Measurements from ENCODE around the gene GRHL1.

The GRHL1 gene

GRCh38 chr2:9994462-9994861 lies 43.0 kb downstream of the GRHL1 start:
- DNase-seq (ENCODE audit: low spot score), result no peak

- no peak for DNase-seq (ENCODE audit: low spot score)
Measured at GRCh38 chr2:9995059-9995458, 43.6 kb downstream of the GRHL1 start.

- DNase-seq (ENCODE audit: low spot score), result no peak
Measured at GRCh38 chr2:9996321-9996720, 44.8 kb downstream of the GRHL1 start.

DNA sequence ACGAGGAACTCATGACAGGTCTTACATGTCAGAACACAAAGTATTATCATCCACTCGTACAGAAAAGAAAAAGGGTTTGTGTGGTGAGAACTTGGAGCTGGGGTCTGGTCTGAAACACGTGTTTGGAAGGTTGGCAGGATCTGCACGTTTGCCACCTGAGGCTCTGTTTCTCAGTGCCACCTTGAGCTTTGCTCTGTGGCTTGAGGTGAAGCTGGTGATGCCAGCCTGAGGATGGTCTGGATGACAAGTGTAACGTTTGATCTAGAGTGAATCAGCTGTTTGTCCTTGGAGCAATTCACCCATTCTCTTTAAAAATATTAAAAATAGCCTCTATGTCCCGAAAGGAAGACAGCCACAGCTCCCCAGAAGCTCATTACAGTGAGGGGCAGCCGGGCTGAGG lies 46.4 kb downstream of the GRHL1 start:
- no peak for DNase-seq (ENCODE audit: low spot score)

DNA sequence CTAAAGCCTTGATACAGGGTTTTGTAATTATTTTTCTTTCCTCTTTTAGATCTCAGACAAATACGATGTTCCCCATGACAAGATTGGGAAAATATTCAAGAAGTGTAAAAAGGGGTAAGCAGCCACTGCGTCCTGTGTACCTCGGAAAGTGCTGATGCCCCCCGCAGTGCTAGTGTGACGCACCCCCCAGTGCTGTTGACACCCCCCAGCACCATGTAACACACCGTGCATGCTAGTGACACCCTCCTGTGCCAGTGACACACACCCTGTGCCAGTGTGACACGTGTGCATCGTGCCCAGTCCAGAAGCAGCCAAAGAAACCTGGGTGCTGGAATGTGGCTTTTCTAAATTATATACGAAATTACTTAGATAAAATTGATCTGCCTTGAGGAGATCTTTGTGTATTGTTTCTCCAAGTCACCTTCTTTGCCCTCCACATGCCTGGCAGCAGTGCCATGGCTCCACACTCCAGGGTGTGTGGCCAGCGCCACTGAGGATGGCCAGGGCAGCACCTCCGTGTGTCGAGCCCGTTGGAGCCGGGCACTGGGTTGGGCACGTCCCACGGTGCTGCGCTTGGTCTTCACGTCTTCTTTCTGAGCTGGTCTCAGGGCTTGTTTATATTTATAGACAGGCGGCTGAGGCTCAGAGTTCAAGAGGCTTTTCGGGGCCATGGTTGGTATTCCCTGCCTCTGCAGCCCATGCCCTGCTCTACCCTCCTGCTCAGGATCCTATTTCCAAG lies 47.6 kb downstream of the GRHL1 start:
- DNase-seq (ENCODE audit: low spot score), result no peak

DNA sequence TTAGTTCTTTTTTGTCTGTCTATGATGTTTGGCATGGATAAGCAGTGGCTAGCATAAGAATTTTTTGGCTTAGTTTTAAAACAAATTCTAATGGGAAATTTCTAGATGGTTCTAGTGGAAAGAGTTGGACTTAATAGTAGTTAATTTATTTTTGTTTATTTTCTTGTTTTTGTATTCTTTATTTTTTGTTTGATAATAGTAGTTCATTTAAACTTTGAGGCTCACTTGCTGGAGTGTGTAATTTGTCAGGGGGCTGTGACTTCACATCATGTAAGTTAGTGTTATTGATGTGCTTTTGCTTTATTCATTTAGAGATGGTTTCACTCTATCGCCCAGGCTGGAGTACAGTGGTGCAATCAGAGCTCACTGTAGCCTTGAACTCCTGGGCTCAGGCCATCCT lies 48.2 kb downstream of the GRHL1 start:
- DNase-seq (ENCODE audit: low spot score), result no peak

GRCh38 chr2:10000541-10000940 lies 49.0 kb downstream of the GRHL1 start:
- DNase-seq (ENCODE audit: low spot score), result no peak

DNA sequence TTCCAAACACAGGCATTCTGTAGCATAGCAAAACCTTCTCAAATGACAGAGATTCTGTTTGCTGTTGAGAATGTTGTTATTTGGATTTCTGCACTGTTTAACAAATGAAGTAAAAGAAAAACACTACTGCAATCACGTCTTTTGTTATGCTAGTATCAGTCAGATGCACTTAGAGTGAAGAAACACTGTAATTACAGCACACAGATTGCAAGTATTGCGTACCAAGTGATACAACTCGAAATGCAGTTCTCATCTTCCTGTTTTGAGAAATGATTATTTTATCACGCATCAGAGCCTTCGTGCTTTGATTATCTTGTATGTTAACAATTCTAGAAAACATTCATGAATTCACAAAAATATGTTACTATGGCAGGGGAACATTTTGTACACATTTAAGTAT lies 50.1 kb downstream of the GRHL1 start:
- DNase-seq (ENCODE audit: low spot score), result no peak

- no peak for DNase-seq (ENCODE audit: low spot score)
Measured at GRCh38 chr2:10002109-10002508, 50.6 kb downstream of the GRHL1 start.

GRCh38 chr2:10002681-10003080 lies 51.2 kb downstream of the GRHL1 start:
- no peak for DNase-seq (ENCODE audit: low spot score)

DNA sequence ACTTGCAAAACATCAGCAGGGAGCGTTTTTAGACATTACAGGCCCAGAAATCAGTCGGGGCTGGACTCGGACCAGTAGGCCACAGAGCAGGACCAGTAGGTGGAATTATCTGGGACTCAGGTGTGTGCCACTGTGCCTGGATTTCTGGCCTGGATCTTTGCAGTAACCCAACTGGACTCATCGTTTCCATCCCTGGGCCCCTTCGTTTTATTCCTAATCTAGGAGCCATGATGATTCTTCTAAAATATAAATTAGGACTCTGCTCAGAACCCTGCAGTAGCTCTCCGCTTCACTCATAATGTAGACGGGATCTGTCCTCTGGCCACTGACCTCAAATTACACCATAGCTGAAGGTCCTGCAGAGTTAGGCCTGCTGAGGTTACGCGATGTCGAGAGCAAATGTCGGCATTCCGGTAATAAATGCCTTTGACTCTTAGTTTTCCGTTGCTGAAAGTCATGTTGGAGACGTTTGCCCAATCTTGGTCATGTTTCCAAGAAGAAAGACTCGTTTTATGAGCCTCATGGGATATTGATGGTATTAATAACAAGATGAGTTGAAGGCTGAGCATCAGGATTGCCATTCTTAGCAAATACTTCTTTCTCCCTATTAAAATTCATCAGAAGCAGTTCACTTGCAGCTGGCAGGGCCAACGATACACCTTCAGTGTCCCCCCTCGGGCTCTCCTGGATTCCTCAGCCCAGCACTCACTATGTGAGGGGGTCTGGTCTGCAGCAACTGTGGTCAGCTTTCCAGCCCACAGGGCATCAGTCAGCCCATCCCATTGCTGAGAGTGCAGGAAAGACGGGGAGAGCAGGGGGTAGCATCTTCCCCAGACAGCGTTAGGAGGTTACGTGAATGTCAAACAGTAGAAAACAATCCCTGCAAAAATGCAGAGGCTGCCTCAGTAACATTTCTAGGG lies 52.0 kb downstream of the GRHL1 start:
- no peak for DNase-seq (ENCODE audit: low spot score)

DNA sequence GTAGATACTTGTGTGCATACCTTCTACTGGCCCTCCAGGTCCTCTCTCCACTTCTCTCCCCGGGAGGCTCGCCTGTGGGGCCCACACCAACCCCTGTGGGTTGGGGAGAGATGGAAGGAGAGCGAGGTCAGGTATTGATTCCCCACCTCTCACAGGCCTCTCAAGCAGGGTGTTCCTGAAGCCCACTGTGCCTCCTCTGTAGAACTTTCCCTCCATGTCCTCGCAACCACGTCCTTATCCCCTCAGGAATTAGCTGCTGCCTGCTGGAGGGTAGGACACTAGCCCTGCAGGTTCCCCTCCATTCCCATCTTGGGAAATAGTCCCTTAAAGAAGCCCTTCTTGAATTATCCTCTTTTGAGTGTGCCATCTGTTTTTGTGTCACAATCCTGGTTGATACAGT lies 52.9 kb downstream of the GRHL1 start:
- no peak for DNase-seq (ENCODE audit: low spot score)

DNA sequence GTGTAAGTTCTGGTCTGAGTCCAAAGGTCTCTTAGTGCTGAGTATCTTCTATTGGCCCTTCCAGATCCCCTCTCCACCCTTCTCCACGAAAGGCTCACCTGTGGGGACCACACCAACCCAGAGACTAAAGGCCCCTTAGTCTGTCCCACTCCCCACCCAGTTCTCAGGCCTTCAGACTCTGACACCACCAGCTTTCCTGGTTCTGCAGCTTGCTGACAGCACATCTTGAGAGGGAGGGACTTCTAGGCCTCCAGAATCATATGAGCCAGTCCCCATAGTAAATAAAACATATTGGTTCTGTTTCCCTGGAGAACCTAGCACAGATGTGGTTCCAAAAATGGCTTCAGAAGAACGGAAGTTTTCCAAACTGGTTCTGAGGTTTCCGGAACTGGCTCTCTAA lies 53.3 kb downstream of the GRHL1 start:
- DNase-seq (ENCODE audit: low spot score), result no peak

DNA sequence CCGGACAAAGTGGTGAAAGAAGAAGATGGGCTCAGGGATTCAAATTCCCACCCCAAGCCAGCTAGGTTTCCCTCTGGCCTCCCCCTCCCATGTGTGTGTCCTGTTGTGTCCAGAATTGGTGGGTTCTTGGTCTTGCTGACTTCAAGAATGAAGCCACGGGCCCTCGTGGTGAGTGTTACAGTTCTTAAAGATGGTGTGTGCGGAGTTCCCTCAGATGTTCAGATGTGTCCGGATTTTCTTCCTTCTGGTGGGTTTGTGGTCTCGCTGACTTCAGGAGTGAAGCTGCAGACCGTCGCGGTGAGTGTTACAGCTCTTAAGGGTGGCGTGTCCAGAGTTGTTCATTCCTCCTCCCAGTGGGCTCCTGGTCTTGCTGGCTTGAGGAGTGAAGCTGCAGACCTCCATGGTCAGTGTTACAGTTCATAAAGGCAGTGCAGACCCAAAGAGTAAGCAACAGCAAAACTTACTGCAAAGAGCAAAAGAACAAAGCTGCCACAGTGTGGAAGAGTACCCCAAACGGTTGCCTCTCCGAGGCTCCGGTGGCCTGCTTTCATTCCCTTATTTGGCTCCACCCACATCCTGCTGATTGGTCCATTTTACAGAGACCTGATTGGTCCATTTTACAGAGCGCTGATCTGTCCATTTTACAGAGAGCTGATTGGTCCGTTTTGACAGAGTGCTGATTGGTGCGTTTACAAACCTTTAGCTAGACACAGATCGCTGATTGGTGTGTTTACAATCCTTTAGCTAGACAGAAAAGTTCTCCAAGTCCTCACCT lies 54.2 kb downstream of the GRHL1 start:
- DNase-seq (ENCODE audit: low spot score), result no peak

GRCh38 chr2:10006236-10007161 lies 55.0 kb downstream of the GRHL1 start:
- no peak for DNase-seq (ENCODE audit: low spot score)

GRCh38 chr2:10007435-10007834 lies 55.9 kb downstream of the GRHL1 start:
- no peak for DNase-seq (ENCODE audit: low spot score)

- DNase-seq (ENCODE audit: low spot score), result no peak
Measured at GRCh38 chr2:10007921-10008808, 56.7 kb downstream of the GRHL1 start.

- no peak for DNase-seq (ENCODE audit: low spot score)
Measured at GRCh38 chr2:10008809-10009176, 57.3 kb downstream of the GRHL1 start.

DNA sequence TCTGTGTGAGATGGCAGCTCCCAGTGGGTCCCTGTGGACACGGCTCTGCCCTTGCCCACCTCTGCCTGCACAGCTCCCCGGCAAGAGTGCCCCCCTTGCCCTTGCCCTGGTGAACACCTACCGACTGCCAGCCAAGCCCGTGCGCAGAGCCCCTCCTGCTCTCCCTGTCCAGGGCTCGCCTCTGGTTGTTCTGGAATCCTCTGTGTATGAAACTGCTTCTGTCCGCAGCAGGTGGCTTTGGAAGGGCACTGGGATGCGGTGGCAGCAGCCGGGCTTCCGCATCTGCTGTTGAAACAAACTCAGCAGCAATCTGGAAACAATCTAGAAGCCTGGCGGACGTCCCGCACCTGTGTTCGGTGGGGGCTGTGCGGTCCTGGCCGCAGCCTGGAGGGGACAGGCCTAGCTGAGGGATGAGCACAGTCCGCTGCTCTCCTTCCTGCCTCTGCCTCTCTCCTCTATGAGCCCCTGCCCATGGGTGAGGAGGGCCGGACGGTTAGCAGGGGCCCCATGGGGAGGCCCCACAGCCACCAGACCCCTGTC lies 57.8 kb downstream of the GRHL1 start:
- DNase-seq (ENCODE audit: low spot score), result no peak

Data from kidney capillary endothelial cell (primary cell).